Upper lobe of left lung (tissue), 4 donors: ENCODE measurements around the gene PKP1.

ENCODE experiments used
- EP300 ChIP-seq, 4 donors: sonication (generic); formaldehyde crosslinking; IDR thresholded peaks; one replicate each; pipeline ENCODE4 v1.5.1; 2017; ENCODE audit warnings: antibody characterized with exemption in 4 of 4, control low read depth in 2 of 4
- POLR2A ChIP-seq, 4 donors: fragments of 450-650 bp; IDR thresholded peaks; one replicate each; pipeline ENCODE4 v1.5.1; 2016 to 2017; ENCODE audit warnings: antibody characterized with exemption in 4 of 4, mild to moderate bottlenecking in 2 of 4
- TF ChIP-seq, protein P1 (sequence below), 6 experiments: fragments of 450-650 bp in 4 of 6; fragments of 200-600 bp in 2 of 6; sonication (generic) in 2 of 6; IDR thresholded peaks; one replicate each; pipeline ENCODE4 v1.5.1; 2016 to 2019; ENCODE audit warnings: antibody characterized with exemption in 6 of 6

DNA sequence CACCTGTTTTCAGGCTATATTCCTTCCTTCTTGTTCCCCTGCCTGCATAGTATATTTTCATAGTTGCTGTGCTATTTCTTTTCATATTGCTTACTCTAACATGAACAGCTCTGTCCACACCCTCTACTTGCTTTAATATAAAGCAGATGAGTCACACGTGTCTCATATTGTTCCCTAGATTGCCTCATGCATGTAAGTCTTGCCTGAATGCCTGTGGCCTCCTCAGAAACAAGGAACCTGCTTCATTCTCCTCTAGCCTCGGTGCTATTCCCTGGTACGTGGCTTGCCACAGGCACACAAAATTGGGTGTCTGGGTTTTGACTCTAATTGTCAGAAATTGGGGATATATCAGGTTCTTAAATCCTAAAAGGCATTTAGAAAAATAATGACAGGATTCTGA is 16.5 kb upstream of the PKP1 start:
- TF ChIP-seq, protein P1, sequence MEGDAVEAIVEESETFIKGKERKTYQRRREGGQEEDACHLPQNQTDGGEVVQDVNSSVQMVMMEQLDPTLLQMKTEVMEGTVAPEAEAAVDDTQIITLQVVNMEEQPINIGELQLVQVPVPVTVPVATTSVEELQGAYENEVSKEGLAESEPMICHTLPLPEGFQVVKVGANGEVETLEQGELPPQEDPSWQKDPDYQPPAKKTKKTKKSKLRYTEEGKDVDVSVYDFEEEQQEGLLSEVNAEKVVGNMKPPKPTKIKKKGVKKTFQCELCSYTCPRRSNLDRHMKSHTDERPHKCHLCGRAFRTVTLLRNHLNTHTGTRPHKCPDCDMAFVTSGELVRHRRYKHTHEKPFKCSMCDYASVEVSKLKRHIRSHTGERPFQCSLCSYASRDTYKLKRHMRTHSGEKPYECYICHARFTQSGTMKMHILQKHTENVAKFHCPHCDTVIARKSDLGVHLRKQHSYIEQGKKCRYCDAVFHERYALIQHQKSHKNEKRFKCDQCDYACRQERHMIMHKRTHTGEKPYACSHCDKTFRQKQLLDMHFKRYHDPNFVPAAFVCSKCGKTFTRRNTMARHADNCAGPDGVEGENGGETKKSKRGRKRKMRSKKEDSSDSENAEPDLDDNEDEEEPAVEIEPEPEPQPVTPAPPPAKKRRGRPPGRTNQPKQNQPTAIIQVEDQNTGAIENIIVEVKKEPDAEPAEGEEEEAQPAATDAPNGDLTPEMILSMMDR (IDR thresholded peaks at IDR 0.05) = no peak
- no peak for TF ChIP-seq POLR2A (IDR thresholded peaks at IDR 0.05)
- no peak for TF ChIP-seq EP300 (IDR thresholded peaks at IDR 0.05)
